Dendritic cell treated with granulocyte-macrophage colony-stimulating factor and Interleukin-4, amounts not matched to agents 40 ng/mL and 50 ng/mL, for 4 days (primary cell): Measurements from ENCODE around the gene MLST8.

Experiments used
- H3K27ac Mint-ChIP-seq: one replicate; pipeline ENCODE4 v1.8.0; 2022; ENCODE audit warnings: mild to moderate bottlenecking, mixed read lengths
- H3K27me3 Mint-ChIP-seq: one replicate; pipeline ENCODE4 v1.8.0; 2022; ENCODE audit warnings: mild to moderate bottlenecking, mixed read lengths
- H3K36me3 Mint-ChIP-seq: one replicate; pipeline ENCODE4 v1.8.0; 2022; ENCODE audit warnings: low read depth, mixed read lengths
- H3K4me1 Mint-ChIP-seq: one replicate; pipeline ENCODE4 v1.8.0; 2022; ENCODE audit warnings: low read depth, mixed read lengths
- H3K4me3 Mint-ChIP-seq: one replicate; pipeline ENCODE4 v1.8.0; 2022; ENCODE audit warnings: mild to moderate bottlenecking, moderate library complexity, mixed read lengths
- H3K9me3 Mint-ChIP-seq: one replicate; pipeline ENCODE4 v1.8.0; 2022; ENCODE audit warnings: mixed read lengths
- intact Hi-C: fragments of 100-400 bp; cut with micrococcal nuclease; formaldehyde crosslinking; loops from one replicate; pipeline ENCODE4 v1.15.0; 2022

The MLST8 gene

DNA sequence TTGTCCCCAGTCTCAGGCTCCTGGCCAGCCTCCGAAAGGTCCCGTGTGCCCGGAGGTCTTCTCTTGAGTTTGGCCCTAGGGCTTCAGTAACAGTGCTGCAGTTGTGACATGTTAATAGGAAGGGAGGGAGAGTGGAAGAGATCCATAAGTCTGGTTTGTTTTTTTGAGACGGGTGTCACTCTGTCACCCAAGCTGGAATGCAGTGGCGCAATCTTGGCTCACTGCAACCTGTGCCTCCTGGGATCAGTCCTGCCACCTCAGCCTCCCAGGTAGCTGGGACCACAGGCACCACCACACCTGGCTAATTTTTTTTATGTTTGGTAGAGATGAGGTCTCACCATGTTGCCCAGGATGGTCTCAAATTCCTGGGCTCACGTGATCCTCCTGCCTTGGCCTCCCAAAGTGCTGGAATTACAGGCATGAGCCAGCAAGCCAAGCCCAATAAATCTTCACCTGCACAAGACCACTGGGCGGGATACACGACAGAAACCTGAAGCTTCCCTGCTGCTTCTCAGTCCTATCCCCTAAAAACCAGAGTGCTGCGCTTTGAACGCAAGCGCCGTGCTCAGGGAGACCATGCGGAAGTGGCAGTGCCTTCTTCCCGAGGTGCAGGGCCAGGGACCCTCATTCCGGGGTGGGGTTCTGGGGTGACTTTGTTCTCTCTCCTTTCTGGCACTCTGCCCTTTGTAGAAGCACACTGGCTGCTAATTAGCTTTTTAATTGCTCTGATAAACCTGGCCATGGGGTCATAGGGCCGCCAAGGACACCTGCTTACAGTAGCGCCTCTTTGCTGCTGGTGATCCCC, 38.8 kb upstream of the MLST8 start:
- Mint-ChIP-seq H3K27ac (no peak overlapping the region), H3K9me3 (no peaks in the 10 kb centered on the region), H3K4me1 (peaks cover 6% of the 10 kb centered on the region)

DNA sequence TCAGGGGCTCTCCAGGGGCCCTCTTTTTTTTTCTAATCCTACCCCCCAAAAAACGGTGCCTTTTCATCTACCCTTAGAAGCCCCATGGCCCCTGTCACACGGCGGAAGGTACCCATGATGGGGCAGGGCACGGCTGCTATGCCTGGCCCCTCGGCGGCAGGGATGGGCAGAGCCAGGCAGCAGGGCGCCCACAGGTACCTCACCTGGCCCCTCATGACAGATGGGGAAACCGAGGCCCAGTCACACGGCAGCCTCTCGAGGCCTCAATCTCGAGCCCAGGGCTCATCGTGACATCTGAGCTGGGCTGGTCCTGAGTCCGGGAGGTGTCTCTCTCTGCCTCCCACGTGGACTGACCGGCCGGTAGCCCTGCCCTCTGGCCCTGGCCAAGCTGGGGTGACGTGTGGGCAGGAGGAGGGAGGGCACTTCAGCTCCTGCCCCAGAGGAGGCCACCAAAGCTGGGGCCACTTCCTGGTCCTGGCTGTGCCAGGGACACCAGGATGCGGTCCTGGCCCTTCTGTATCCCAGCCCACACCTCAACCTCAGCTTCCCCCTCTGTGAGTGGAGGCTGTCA, 38.1 kb upstream of the MLST8 start:
- H3K27me3 Mint-ChIP-seq, result no peaks in the 10 kb centered on the region
- no peaks in the 10 kb centered on the region for H3K9me3 Mint-ChIP-seq
- peaks cover 1% of the 10 kb centered on the region for H3K4me1 Mint-ChIP-seq
- no peak overlapping the region for H3K27ac Mint-ChIP-seq
- no peak overlapping the region for H3K4me3 Mint-ChIP-seq
- intact Hi-C loops, result no loop called here
- peaks cover 95% of the 10 kb centered on the region for H3K36me3 Mint-ChIP-seq

More for the DNA sequence above, 38.8 kb upstream of the MLST8 start:
- Mint-ChIP-seq H3K4me3 (no peak overlapping the region), H3K27me3 (no peaks in the 10 kb centered on the region), H3K36me3 (peaks cover 95% of the 10 kb centered on the region)
- intact Hi-C loops, result no loop called here

DNA sequence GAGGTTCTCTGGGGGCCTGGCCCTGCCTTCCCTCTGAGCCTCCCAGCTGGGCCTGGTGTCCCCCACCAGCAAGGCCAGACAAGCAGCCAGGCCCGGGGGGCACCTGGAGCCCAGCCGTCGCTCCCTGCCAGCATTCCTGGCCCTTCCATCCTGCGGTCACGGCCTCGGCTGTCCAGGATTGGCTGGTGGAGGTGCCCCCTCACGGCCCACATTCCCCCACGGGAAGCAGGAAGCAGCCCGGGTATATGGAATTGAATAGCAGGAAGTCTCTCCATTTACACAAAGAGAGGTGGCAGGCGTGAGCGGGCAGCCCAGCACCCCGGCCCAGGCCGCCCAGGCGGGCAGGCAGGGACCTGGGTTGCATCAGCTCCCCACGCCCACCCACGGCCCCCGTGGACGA, 35.2 kb upstream of the MLST8 start:
- no peaks in the 10 kb centered on the region for H3K27me3 Mint-ChIP-seq
- H3K27ac Mint-ChIP-seq, result no peak overlapping the region
- no peaks in the 10 kb centered on the region for H3K4me1 Mint-ChIP-seq
- peaks cover 99% of the 10 kb centered on the region for H3K36me3 Mint-ChIP-seq
- H3K4me3 Mint-ChIP-seq, result no peak overlapping the region
- H3K9me3 Mint-ChIP-seq, result no peaks in the 10 kb centered on the region
- intact Hi-C loops, result no loop called here

DNA sequence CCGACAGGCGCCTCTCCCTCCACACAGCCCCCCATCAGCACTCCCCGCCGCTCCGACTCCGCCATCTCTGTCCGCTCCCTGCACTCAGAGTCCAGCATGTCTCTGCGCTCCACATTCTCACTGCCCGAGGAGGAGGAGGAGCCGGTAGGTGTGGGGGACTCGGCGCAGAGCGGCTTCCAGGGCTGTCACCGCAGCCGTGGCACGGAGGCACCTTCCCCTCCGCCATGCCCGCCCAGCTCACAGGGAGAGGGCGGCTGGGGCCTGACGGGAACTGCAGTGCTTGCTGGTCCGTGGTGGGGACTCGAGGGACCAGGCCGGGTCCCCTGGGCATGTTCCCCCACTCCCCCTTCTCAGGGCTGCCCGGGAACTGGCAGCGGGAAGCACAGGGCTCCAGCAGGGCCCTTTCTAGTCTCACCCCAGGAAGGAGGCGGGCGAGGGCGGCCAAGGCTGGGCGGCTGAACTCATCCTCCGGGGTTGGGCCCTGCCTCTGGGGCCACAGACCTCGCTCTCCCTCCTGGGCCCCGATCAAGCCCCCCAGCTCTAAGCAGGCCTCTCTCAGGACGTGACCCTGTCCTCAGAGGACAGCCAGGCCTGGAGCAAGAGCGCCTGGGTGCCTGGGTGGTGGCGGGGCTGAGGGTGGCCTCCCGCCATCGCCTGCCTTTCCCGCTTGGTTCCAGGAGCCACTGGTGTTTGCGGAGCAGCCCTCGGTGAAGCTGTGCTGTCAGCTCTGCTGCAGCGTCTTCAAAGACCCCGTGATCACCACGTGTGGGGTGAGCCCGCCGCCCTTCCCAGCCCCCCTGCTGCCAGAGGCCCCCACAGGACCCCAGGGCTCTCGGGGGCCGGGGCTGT, 34.4 kb upstream of the MLST8 start:
- intact Hi-C loops, result no loop called here
- Mint-ChIP-seq H3K27ac (no peak overlapping the region), H3K27me3 (no peaks in the 10 kb centered on the region), H3K9me3 (no peaks in the 10 kb centered on the region), H3K4me3 (no peak overlapping the region), H3K36me3 (peaks cover 99% of the 10 kb centered on the region), H3K4me1 (no peaks in the 10 kb centered on the region)

DNA sequence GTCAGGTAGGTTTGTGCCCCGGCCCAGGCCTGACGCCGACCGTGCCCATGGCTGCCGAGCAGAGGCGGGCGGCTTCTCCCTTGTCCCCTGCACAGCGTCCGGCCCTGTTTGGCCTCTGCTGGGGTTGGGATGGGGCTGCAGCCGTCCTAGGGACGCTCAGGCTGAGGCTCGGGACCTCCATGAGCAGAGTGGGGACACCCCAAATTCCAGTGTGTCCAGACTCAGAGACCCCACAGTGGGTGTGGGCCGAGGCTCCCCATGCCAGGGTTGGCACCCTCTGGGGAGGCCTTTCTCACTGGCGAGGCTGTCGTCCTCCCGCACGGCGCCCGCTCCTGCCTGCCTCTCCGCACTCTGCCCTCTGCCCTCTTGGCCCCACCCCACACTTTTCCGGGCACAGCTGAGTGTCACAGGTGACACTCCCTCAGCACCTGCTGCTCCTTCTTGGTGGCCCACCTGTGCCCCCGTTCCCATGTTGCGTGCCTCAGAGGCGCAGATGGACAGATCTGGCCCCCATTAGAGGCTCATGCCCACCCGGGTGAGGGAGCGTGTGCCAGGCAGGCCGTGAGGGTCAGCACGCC, 33.6 kb upstream of the MLST8 start:
- peaks cover 99% of the 10 kb centered on the region for H3K36me3 Mint-ChIP-seq
- no peak overlapping the region for H3K4me3 Mint-ChIP-seq

DNA sequence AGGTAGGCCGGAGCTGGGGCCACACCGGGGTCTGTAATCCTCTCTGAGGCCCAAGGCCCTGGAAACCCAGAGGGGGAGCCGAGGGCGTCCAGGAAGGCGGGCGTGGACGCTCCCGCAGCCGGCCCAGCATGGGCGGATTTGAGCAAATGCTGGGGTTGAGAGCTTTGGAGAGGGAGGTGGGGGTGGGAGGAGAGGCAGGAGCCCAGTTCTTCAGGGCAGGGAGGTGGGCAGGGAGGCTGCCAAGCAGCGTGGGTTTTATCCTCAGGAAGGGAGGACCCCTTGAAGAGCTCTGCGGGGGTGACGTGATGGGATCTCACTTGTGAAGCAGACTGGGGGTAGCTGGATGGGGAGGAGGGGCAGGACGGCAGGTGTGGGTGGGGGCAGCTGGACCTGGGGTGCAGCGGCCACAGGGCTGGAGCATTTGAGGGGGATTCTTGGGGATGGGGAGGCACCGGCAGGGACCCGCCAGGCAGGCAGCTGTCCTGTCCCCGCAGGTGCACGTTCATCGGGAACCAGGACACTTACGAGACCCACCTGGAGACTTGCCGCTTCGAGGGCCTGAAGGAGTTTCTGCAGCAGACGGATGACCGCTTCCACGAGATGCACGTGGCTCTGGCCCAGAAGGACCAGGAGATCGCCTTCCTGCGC, 32.4 kb upstream of the MLST8 start:
- Mint-ChIP-seq H3K4me3 (no peak overlapping the region), H3K9me3 (no peaks in the 10 kb centered on the region), H3K36me3 (peaks cover 99% of the 10 kb centered on the region), H3K4me1 (no peaks in the 10 kb centered on the region), H3K27ac (no peak overlapping the region), H3K27me3 (no peaks in the 10 kb centered on the region)
- intact Hi-C loops, result no loop called here

More for the DNA sequence above, 33.6 kb upstream of the MLST8 start:
- Mint-ChIP-seq H3K9me3 (no peaks in the 10 kb centered on the region), H3K27ac (no peak overlapping the region), H3K27me3 (no peaks in the 10 kb centered on the region), H3K4me1 (no peaks in the 10 kb centered on the region)
- intact Hi-C loops, result no loop called here

DNA sequence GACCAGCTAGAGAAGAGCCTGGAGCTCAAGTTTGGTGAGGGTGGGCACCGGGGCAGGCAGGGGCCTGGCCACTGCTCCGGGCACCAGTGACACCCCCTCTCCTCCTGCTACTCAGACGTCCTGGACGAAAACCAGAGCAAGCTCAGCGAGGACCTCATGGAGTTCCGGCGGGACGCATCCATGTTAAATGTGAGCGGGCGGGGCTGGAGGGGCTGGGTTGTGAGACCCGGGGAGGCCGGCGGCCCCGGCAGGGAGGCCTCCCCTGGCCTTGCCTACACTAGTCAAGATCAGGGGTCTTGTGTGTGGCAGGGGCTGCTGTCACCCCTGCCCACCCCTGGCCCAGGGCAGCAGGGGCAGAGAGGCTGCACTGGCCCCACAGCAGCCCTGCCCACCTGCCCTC, 31.9 kb upstream of the MLST8 start:
- H3K4me1 Mint-ChIP-seq, result no peaks in the 10 kb centered on the region
- intact Hi-C loops, result no loop called here
- H3K36me3 Mint-ChIP-seq, result peaks cover 99% of the 10 kb centered on the region
- H3K9me3 Mint-ChIP-seq, result no peaks in the 10 kb centered on the region
- H3K27ac Mint-ChIP-seq, result no peak overlapping the region
- no peak overlapping the region for H3K4me3 Mint-ChIP-seq
- H3K27me3 Mint-ChIP-seq, result no peaks in the 10 kb centered on the region

DNA sequence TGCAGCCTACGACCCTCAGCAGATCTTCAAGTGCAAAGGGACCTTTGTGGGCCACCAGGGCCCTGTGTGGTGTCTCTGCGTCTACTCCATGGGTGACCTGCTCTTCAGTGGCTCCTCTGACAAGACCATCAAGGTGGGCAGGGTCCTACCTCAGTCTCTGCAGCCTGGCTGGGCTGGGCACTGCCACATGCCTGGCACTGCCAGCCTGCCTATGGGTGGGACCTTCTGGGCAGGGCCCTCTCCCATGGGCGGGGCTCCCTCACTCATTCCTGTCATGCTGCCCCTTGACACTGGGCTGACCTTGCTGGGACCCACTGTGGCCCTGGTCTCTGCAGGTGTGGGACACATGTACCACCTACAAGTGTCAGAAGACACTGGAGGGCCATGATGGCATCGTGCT, 31.3 kb upstream of the MLST8 start:
- Mint-ChIP-seq H3K4me3 (no peak overlapping the region), H3K36me3 (peaks cover 93% of the 10 kb centered on the region), H3K27me3 (no peaks in the 10 kb centered on the region), H3K9me3 (no peaks in the 10 kb centered on the region), H3K27ac (no peak overlapping the region), H3K4me1 (no peaks in the 10 kb centered on the region)
- intact Hi-C loops, result no loop called here

DNA sequence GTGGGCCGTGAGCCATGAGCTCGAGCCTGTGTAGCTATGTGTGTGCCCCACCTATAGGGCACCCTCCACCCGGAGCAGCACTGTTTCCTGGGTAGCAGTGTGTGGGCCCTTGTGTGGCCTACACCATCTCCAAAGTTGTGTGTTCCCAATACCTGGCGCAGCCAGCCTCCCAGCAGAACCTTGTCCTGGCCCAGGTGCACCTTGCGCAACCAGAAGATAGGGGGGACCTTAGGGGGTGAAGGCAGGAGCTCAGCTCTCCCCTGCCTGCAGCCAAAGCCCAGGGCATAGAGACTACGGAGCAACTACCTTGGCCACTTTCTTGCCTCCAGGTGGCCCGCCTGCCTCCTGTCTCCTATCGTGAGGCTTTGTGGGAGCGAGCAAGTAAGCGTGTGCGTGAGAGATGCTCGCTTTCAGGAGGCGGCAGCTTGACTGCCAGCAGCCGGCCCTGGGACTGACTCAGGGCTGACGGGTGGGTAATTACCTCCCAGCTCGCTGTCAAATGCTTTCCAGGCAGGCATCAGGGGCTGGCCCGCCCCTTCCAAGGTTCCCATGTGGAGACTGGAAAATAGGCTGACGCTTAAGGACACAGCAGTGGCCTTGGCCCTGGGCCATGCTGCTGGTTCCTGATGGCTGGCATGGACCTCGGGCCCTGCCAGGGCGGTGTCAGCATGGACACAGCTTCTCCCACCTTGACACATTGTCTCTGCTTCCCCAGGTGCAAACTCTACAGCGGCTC, 30.7 kb upstream of the MLST8 start:
- Mint-ChIP-seq H3K9me3 (no peaks in the 10 kb centered on the region), H3K27ac (no peak overlapping the region), H3K4me1 (no peaks in the 10 kb centered on the region), H3K36me3 (peaks cover 87% of the 10 kb centered on the region), H3K4me3 (no peak overlapping the region), H3K27me3 (peaks cover 4% of the 10 kb centered on the region)
- intact Hi-C loops, result no loop called here

DNA sequence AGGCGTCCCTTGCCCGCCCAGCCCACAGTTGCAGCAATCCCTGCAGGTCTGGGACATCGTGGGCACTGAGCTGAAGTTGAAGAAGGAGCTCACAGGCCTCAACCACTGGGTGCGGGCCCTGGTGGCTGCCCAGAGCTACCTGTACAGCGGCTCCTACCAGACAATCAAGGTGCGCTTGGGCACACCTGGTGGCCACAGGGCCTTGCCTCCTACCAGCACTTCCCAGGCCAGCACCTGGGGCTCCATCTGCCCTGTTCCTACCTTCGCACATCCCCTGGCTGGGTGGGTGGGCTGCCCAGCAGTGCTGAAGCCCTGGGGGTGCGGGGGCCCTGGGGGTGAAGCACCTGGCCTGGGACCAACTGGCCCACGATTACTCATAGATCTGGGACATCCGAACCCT, 29.8 kb upstream of the MLST8 start:
- H3K36me3 Mint-ChIP-seq, result peaks cover 78% of the 10 kb centered on the region
- no peaks in the 10 kb centered on the region for H3K9me3 Mint-ChIP-seq
- no peak overlapping the region for H3K4me3 Mint-ChIP-seq
- H3K4me1 Mint-ChIP-seq, result no peaks in the 10 kb centered on the region
- intact Hi-C loops, result no loop called here
- H3K27me3 Mint-ChIP-seq, result peaks cover 4% of the 10 kb centered on the region
- no peak overlapping the region for H3K27ac Mint-ChIP-seq

DNA sequence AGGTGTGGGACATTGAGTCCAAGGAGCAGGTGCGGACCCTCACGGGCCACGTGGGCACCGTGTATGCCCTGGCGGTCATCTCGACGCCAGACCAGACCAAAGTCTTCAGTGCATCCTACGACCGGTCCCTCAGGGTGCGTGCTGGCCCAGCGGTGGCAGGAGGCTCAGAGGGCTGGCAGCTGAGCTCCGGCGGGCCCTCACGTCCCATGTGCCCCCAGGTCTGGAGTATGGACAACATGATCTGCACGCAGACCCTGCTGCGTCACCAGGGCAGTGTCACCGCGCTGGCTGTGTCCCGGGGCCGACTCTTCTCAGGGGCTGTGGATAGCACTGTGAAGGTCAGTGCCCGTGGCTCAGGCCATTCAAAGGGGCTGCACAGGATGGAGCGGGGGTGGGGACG, 29.2 kb upstream of the MLST8 start:
- H3K36me3 Mint-ChIP-seq, result peaks cover 72% of the 10 kb centered on the region
- intact Hi-C loops, result no loop called here
- H3K4me1 Mint-ChIP-seq, result no peaks in the 10 kb centered on the region
- no peak overlapping the region for H3K4me3 Mint-ChIP-seq
- no peaks in the 10 kb centered on the region for H3K9me3 Mint-ChIP-seq
- H3K27me3 Mint-ChIP-seq, result peaks cover 4% of the 10 kb centered on the region
- no peak overlapping the region for H3K27ac Mint-ChIP-seq

DNA sequence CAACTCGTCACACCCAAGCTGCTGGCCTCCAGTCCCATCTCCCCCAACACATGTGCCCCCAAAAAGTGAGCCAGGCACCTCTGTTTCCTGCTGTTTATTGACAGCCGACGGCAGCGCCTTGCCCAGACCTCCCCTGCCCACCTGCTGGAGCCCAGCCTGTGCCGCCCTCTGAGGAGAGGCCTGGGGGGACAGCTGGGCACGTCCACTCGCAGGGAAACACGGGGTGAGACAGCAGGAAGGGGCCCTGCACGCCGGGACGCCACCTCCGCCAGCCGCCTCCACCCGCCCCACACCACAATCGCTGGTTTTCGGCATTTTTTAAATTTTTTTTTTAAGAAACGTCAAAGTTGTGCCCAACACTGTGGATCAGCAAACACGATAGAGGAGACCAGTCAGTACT, 28.2 kb upstream of the MLST8 start:
- no peak overlapping the region for H3K4me3 Mint-ChIP-seq
- H3K4me1 Mint-ChIP-seq, result no peaks in the 10 kb centered on the region
- peaks cover 62% of the 10 kb centered on the region for H3K36me3 Mint-ChIP-seq
- peaks cover 4% of the 10 kb centered on the region for H3K27me3 Mint-ChIP-seq
- H3K27ac Mint-ChIP-seq, result no peak overlapping the region
- intact Hi-C loops, result no loop called here
- H3K9me3 Mint-ChIP-seq, result no peaks in the 10 kb centered on the region

DNA sequence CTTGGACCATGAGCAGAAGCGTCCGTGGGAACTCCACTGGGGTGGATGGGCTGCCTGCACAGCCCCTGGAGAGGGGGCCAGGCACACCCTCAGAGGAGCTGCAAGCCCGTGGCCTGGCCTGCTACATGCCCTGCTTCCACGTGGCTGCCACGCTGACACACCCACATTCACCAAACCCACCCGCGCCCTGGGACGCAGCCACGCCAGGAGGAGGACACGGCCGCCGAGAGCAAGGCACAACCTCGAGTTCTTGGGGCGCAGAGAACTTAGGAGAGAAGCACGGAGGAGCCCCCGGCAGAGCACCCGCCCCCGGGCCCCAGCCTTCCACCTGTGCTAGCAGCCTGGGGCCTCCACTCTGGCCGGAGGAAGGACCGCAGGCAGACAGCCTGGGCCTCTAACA, 27.7 kb upstream of the MLST8 start:
- H3K36me3 Mint-ChIP-seq, result peaks cover 58% of the 10 kb centered on the region
- intact Hi-C loops, result no loop called here
- H3K27ac Mint-ChIP-seq, result no peak overlapping the region
- H3K4me3 Mint-ChIP-seq, result no peak overlapping the region
- no peaks in the 10 kb centered on the region for H3K9me3 Mint-ChIP-seq
- peaks cover 4% of the 10 kb centered on the region for H3K27me3 Mint-ChIP-seq
- no peaks in the 10 kb centered on the region for H3K4me1 Mint-ChIP-seq
